Neuronal stem cell (in vitro differentiated cells): ENCODE measurements around the gene DCUN1D2.

Experiments used
- DNase-seq: peaks from one replicate; pipeline ENCODE4 v3.0.0-alpha.2; 2013; ENCODE audit warnings: low spot score
- H2AFZ ChIP-seq: one replicate; pipeline ENCODE4 v1.6.1; 2013; ENCODE audit warnings: mild to moderate bottlenecking, low read length, inconsistent platforms
- H2AK5ac ChIP-seq: 2 replicates; pipeline ENCODE4 v1.6.1; 2013; ENCODE audit warnings: low read depth, mild to moderate bottlenecking, inconsistent platforms, low read length, moderate library complexity, mixed read lengths
- H2BK120ac ChIP-seq: 2 replicates; pipeline ENCODE4 v1.6.1; 2013; ENCODE audit warnings: low read depth, mild to moderate bottlenecking, inconsistent platforms, low read length, moderate library complexity, mixed read lengths
- H2BK12ac ChIP-seq: one replicate; pipeline ENCODE4 v1.6.1; 2013; ENCODE audit warnings: low read length, inconsistent platforms
- H2BK15ac ChIP-seq: 2 replicates; pipeline ENCODE4 v1.6.1; 2013; ENCODE audit warnings: mild to moderate bottlenecking, low read length, inconsistent platforms, mixed read lengths
- H2BK5ac ChIP-seq: one replicate; pipeline ENCODE4 v1.6.1; 2013; ENCODE audit warnings: inconsistent platforms, mild to moderate bottlenecking, low read length, moderate library complexity
- H3K14ac ChIP-seq: one replicate; pipeline ENCODE4 v1.6.1; 2013; ENCODE audit warnings: low read length, inconsistent platforms
- H3K18ac ChIP-seq: 2 replicates; pipeline ENCODE4 v1.6.1; 2013; ENCODE audit warnings: low read length, inconsistent platforms
- H3K23ac ChIP-seq: 2 replicates; pipeline ENCODE4 v1.6.1; 2013; ENCODE audit warnings: low read depth, mild to moderate bottlenecking, mixed read lengths, low read length, inconsistent platforms; ENCODE audit not compliant: poor library complexity
- H3K27ac ChIP-seq: replicated peaks from 3 replicates; pipeline ENCODE4 v1.5.1; 2013; ENCODE audit warnings: low read length, inconsistent platforms
- H3K27me3 ChIP-seq, 3 experiments: 2 replicates each; pipeline ENCODE4 v1.6.1; 2013; ENCODE audit warnings: low read length in 3 of 3, mild to moderate bottlenecking in 2 of 3, inconsistent platforms in 1 of 3, low read depth in 1 of 3, mixed read lengths in 1 of 3, moderate library complexity in 1 of 3; ENCODE audit not compliant: control insufficient read depth in 3 of 3, insufficient read depth in 3 of 3
- H3K36me3 ChIP-seq, 2 donors: replicated peaks in 1 of 2; 2 replicates each; pipeline ENCODE4 v1.6.1; 2013; ENCODE audit warnings: low read length in 2 of 2; ENCODE audit not compliant: control insufficient read depth in 2 of 2, insufficient read depth in 2 of 2
- H3K4ac ChIP-seq: 2 replicates; pipeline ENCODE4 v1.6.1; 2013; ENCODE audit warnings: inconsistent platforms, mild to moderate bottlenecking, low read length, moderate library complexity
- H3K4me1 ChIP-seq, 2 donors: 1 replicate in 1 of 2; 2 replicates in 1 of 2; pipeline ENCODE4 v1.6.1; 2013; ENCODE audit warnings: low read length in 2 of 2, low read depth in 1 of 2; ENCODE audit not compliant: control insufficient read depth in 2 of 2, insufficient read depth in 1 of 2
- H3K4me2 ChIP-seq: one replicate; pipeline ENCODE4 v1.6.1; 2013; ENCODE audit warnings: mild to moderate bottlenecking, low read length, inconsistent platforms; ENCODE audit not compliant: insufficient read depth, poor library complexity, severe bottlenecking
- H3K4me3 ChIP-seq, 2 donors: 2 replicates each; pipeline ENCODE4 v1.5.1; 2013; ENCODE audit warnings: low read length in 2 of 2, mild to moderate bottlenecking in 2 of 2, inconsistent platforms in 1 of 2, moderate library complexity in 1 of 2
- H3K79me1 ChIP-seq: one replicate; pipeline ENCODE4 v1.6.1; 2013; ENCODE audit warnings: low read depth, mild to moderate bottlenecking, inconsistent platforms, low read length, moderate library complexity
- H3K9ac ChIP-seq: one replicate; pipeline ENCODE4 v1.6.1; 2013; ENCODE audit warnings: mild to moderate bottlenecking, low read depth, low read length, inconsistent platforms; ENCODE audit not compliant: poor library complexity
- H3K9me3 ChIP-seq, 2 donors: replicated peaks in 1 of 2; 2 replicates each; pipeline versions ENCODE3 to v1.6.1; 2013; ENCODE audit warnings: low read length in 2 of 2, mild to moderate bottlenecking in 2 of 2, inconsistent platforms in 1 of 2, low read depth in 1 of 2, mixed read lengths in 1 of 2, moderate library complexity in 1 of 2; ENCODE audit not compliant: control insufficient read depth in 2 of 2, insufficient read depth in 1 of 2
- H4K8ac ChIP-seq: one replicate; pipeline ENCODE4 v1.6.1; 2013; ENCODE audit warnings: low read depth, mild to moderate bottlenecking, inconsistent platforms, low read length, moderate library complexity
- H4K91ac ChIP-seq: one replicate; pipeline ENCODE4 v1.6.1; 2013; ENCODE audit warnings: low read length, low read depth, mild to moderate bottlenecking, inconsistent platforms; ENCODE audit not compliant: poor library complexity
- WGBS, 2 donors: extraction: QIAGEN DNeasy Blood & Tissue Kit; methylation state at CpG; one replicate each; pipeline ENCODE4 v1.1.7; 2013; ENCODE audit warnings: missing lambda C conversion rate in 2 of 2, mixed read lengths in 1 of 2; ENCODE audit not compliant: insufficient read length in 2 of 2, insufficient replicate concordance in 1 of 2; ENCODE audit errors: extremely low coverage in 2 of 2; 5-methylcytosine and 5-hydroxymethylcytosine counted together

Gene DCUN1D2

GRCh38 chr13:113420833-113421600, 69.5 kb downstream of the DCUN1D2 start:
- Histone ChIP-seq H4K91ac (no peak overlapping the region), H2AK5ac (no peak overlapping the region), H3K36me3 (no peaks in the 10 kb centered on the region), H3K9ac (no peak overlapping the region), H2BK15ac (no peak overlapping the region), H3K4ac (no peak overlapping the region), H3K9me3 (no peaks in the 10 kb centered on the region), H3K4me2 (no peak overlapping the region), H3K79me1 (peaks cover 1% of the 10 kb centered on the region), H3K14ac (no peak overlapping the region), H3K27ac (no peak overlapping the region), H2AFZ (no peak overlapping the region), H2BK5ac (no peak overlapping the region), H3K4me3 (no peak overlapping the region), H3K18ac (no peak overlapping the region), H3K27me3 (no peaks in the 10 kb centered on the region), H2BK120ac (no peak overlapping the region), H3K23ac (no peak overlapping the region), H2BK12ac (no peak overlapping the region), H4K8ac (no peak overlapping the region), H3K4me1 (peaks cover 3 to 12% of the 10 kb centered on the region in 2 donors)
- no peak for DNase-seq
- WGBS, 2 donors = no CpG with 5 or more reads among the region's 38 CpGs

- no CpG with 5 or more reads among the region's 15 CpGs for WGBS, 2 donors
- Histone ChIP-seq H3K36me3 (no peaks in the 10 kb centered on the region), H4K8ac (no peak overlapping the region), H3K4me1 (peaks cover 3 to 12% of the 10 kb centered on the region in 2 donors), H3K4ac (no peak overlapping the region), H3K27me3 (no peaks in the 10 kb centered on the region), H3K27ac (no peak overlapping the region), H3K4me3 (no peak overlapping the region), H3K14ac (no peak overlapping the region), H2BK5ac (no peak overlapping the region), H2AK5ac (no peak overlapping the region), H3K4me2 (no peak overlapping the region), H2BK15ac (no peak overlapping the region), H3K9me3 (no peaks in the 10 kb centered on the region), H2BK12ac (no peak overlapping the region), H3K18ac (no peak overlapping the region), H3K79me1 (peaks cover 1% of the 10 kb centered on the region), H4K91ac (no peak overlapping the region), H2BK120ac (no peak overlapping the region), H3K23ac (no peak overlapping the region), H2AFZ (no peak overlapping the region), H3K9ac (no peak overlapping the region)
- no peak for DNase-seq
Observed at GRCh38 chr13:113420232-113420631, 70.3 kb downstream of the DCUN1D2 start.

GRCh38 chr13:113419531-113420193, 70.8 kb downstream of the DCUN1D2 start:
- Histone ChIP-seq H3K23ac (no peak overlapping the region), H2BK120ac (no peak overlapping the region), H3K27me3 (no peaks in the 10 kb centered on the region), H3K18ac (no peak overlapping the region), H3K4me3 (no peak overlapping the region), H3K4me1 (peaks cover 3 to 12% of the 10 kb centered on the region in 2 donors), H4K8ac (no peak overlapping the region), H2BK5ac (no peak overlapping the region), H2BK15ac (no peak overlapping the region), H3K4ac (no peak overlapping the region), H3K4me2 (no peak overlapping the region), H3K36me3 (no peaks in the 10 kb centered on the region), H2AFZ (no peak overlapping the region), H3K9ac (no peak overlapping the region), H2BK12ac (no peak overlapping the region), H2AK5ac (no peak overlapping the region), H3K79me1 (peaks cover 1% of the 10 kb centered on the region), H4K91ac (no peak overlapping the region), H3K14ac (no peak overlapping the region), H3K9me3 (no peaks in the 10 kb centered on the region), H3K27ac (no peak overlapping the region)
- no CpG with 5 or more reads among the region's 18 CpGs for WGBS, 2 donors
- no peak for DNase-seq

- H3K79me1 ChIP-seq = peaks cover 1% of the 10 kb centered on the region
- H3K27me3 ChIP-seq = no peaks in the 10 kb centered on the region
- no peak overlapping the region for H2BK120ac ChIP-seq
- no peaks in the 10 kb centered on the region for H3K36me3 ChIP-seq
- no peak overlapping the region for H2BK5ac ChIP-seq
- no peak overlapping the region for H4K91ac ChIP-seq
- peak overlapping the region; percentile 32 for H2BK15ac ChIP-seq
- H3K4ac ChIP-seq = no peak overlapping the region
- no peak overlapping the region for H3K18ac ChIP-seq
- H3K9me3 ChIP-seq = no peaks in the 10 kb centered on the region
- H3K14ac ChIP-seq = no peak overlapping the region
- H3K4me2 ChIP-seq = no peak overlapping the region
- H2AK5ac ChIP-seq = peak overlapping the region; percentile 24
- H2AFZ ChIP-seq = no peak overlapping the region
- no peak overlapping the region for H3K9ac ChIP-seq
- no peak overlapping the region for H4K8ac ChIP-seq
- H3K4me1 ChIP-seq = peaks cover 3 to 12% of the 10 kb centered on the region in 2 donors
- no peak overlapping the region for H2BK12ac ChIP-seq
- H3K4me3 ChIP-seq = no peak overlapping the region
- DNase-seq = no peak
- no peak overlapping the region for H3K23ac ChIP-seq
- no peak overlapping the region for H3K27ac ChIP-seq
- WGBS, 2 donors = no CpG with 5 or more reads among the region's 1 CpG
Observed at GRCh38 chr13:113418722-113419049, 71.8 kb downstream of the DCUN1D2 start.
